SHP77 treated with DMSO at 0.1 percent for 48 hours (cell line): ENCODE data around the gene TYRP1.
"Not testable (repeated sequence)": the region's sequence is repeated elsewhere in the genome, so short reads cannot be mapped to it uniquely, and the experiment has no call there.

Source experiments
- DNase-seq: peaks from one replicate; lab custom pipeline; 2025; lab: John Stamatoyannopoulos, UW

The TYRP1 gene

GRCh38 chr9:12693141-12693540 is at the start of gene TYRP1:
TSS of gene TYRP1 (plus strand) at chr9:12693385. CDS start at chr9:12693997, 612 bp downstream.
- no peak for DNase-seq

- no peak for DNase-seq
Observed at GRCh38 chr9:12643686-12644085, 49.5 kb upstream of the TYRP1 start.

- no peak for DNase-seq
Observed at GRCh38 chr9:12648925-12649324, 44.3 kb upstream of the TYRP1 start.

- no peak for DNase-seq
Observed at GRCh38 chr9:12651125-12651524, 42.1 kb upstream of the TYRP1 start.

GRCh38 chr9:12652973-12653372 is 40.2 kb upstream of the TYRP1 start:
- no peak for DNase-seq

GRCh38 chr9:12656803-12657202 is 36.4 kb upstream of the TYRP1 start:
- DNase-seq: no peak

- DNase-seq: no peak
Observed at GRCh38 chr9:12657233-12657632, 36.0 kb upstream of the TYRP1 start.

GRCh38 chr9:12657998-12658397 is 35.2 kb upstream of the TYRP1 start:
- DNase-seq: no peak

GRCh38 chr9:12658531-12659209 is 34.5 kb upstream of the TYRP1 start:
- DNase-seq: no peak

GRCh38 chr9:12659220-12659619 is 34.0 kb upstream of the TYRP1 start:
- no peak for DNase-seq

- DNase-seq: no peak
Observed at GRCh38 chr9:12666813-12667212, 26.4 kb upstream of the TYRP1 start.

GRCh38 chr9:12667892-12668291 is 25.3 kb upstream of the TYRP1 start:
- no peak for DNase-seq

GRCh38 chr9:12670006-12670405 is 23.2 kb upstream of the TYRP1 start:
- no peak for DNase-seq

- no peak for DNase-seq
Observed at GRCh38 chr9:12674961-12675360, 18.2 kb upstream of the TYRP1 start.

- not testable (repeated sequence) for DNase-seq
Observed at GRCh38 chr9:12677462-12678126, 15.6 kb upstream of the TYRP1 start.

GRCh38 chr9:12680341-12680740 is 12.8 kb upstream of the TYRP1 start:
- no peak for DNase-seq

GRCh38 chr9:12680757-12681156 is 12.4 kb upstream of the TYRP1 start:
- no peak for DNase-seq

GRCh38 chr9:12681620-12682019 is 11.6 kb upstream of the TYRP1 start:
- no peak for DNase-seq

GRCh38 chr9:12684974-12685373 is 8.2 kb upstream of the TYRP1 start:
- no peak for DNase-seq

GRCh38 chr9:12689233-12689632 is 4.0 kb upstream of the TYRP1 start:
- DNase-seq: no peak

GRCh38 chr9:12694013-12694412 is 828 bp downstream of the TYRP1 start:
- no peak for DNase-seq

- no peak for DNase-seq
Observed at GRCh38 chr9:12695474-12695873, 2.3 kb downstream of the TYRP1 start.

GRCh38 chr9:12696931-12697622 is 3.9 kb downstream of the TYRP1 start:
- DNase-seq: no peak
